Fibroblast of mammary gland (primary cell): ENCODE results near the gene PLEKHD1.
A peak's percentile ranks its signal among the peaks of the same experiment; 100 is the strongest.

Experiments
- DNase-seq: peaks from one replicate; pipeline ENCODE4 v3.0.0-alpha.2; 2010; ENCODE audit warnings: low read depth
- H3K4me3 ChIP-seq: 2 replicates; pipeline ENCODE4 v1.5.1; 2011; ENCODE audit warnings: low read depth, mild to moderate bottlenecking, low read length, moderate library complexity; ENCODE audit not compliant: control insufficient read depth
- CTCF ChIP-seq: conservative IDR thresholded peaks from 2 replicates; pipeline ENCODE4 v1.5.1; 2011; ENCODE audit warnings: low read depth, low read length, inconsistent platforms; ENCODE audit not compliant: control insufficient read depth, insufficient read depth

PLEKHD1 gene

GRCh38 chr14:69528930-69529329, 44.4 kb downstream of the PLEKHD1 start:
- TF ChIP-seq CTCF: no peak
- DNase-seq: no peak
- no peak overlapping the region for H3K4me3 ChIP-seq

- H3K4me3 ChIP-seq: no peak overlapping the region
- no peak for TF ChIP-seq CTCF
- no peak for DNase-seq
Measured at GRCh38 chr14:69529563-69529962, 45.0 kb downstream of the PLEKHD1 start.

- TF ChIP-seq CTCF: no peak
- no peak overlapping the region for H3K4me3 ChIP-seq
- DNase-seq: no peak
Measured at GRCh38 chr14:69530095-69530494, 45.6 kb downstream of the PLEKHD1 start.

GRCh38 chr14:69531135-69531534, 46.6 kb downstream of the PLEKHD1 start:
- no peak overlapping the region for H3K4me3 ChIP-seq
- no peak for TF ChIP-seq CTCF
- DNase-seq: no peak

GRCh38 chr14:69532561-69533340, 48.2 kb downstream of the PLEKHD1 start:
- no peak overlapping the region for H3K4me3 ChIP-seq
- DNase-seq: no peak
- no peak for TF ChIP-seq CTCF

GRCh38 chr14:69535230-69535848, 50.8 kb downstream of the PLEKHD1 start:
- H3K4me3 ChIP-seq: no peak overlapping the region
- peak; percentile 87 for TF ChIP-seq CTCF
- DNase-seq: peak; percentile 63
